ENCODE data around the gene CHMP3. TPM values are rescaled to one million over a fixed set of nuclear protein-coding genes. Genes with fewer than 3 reads are reported as not detected.

The CHMP3 gene
- total and polyA plus RNA-seq, 2 of the 8 experiments (the other 6 are each of a cell fraction or from before 2014, with no cell fraction given): 11.7 to 21.9 TPM

GRCh38 chr2:86541334-86541733, 21.9 kb downstream of the CHMP3 start (continued):
- TF ChIP-seq TAF7 (optimal IDR thresholded peaks at IDR 0.05; ENCODE audit: borderline replicate concordance, low read depth, low read length) (no peak), EGR1 (IDR thresholded peaks at IDR 0.05; ENCODE audit: borderline replicate concordance, low read depth, low read length) (no peak), TBP (IDR thresholded peaks at IDR 0.05; ENCODE audit: low read depth, low read length) (no peak)

Data from H1 (cell line).